ENCODE measurements around the gene C11orf52.
"Not testable (repeated sequence)": the region's sequence is repeated elsewhere in the genome, so short reads cannot be mapped to it uniquely, and the experiment has no call there.

C11orf52 gene

GRCh38 chr11:111930472-111930871 is 11.8 kb downstream of the C11orf52 start:
- Histone ChIP-seq H3K4me3 (ENCODE audit: low read depth, low read length) (no peak overlapping the region), H3K27me3 (ENCODE audit: control insufficient read depth, insufficient read depth, low read length) (no peaks in the 10 kb centered on the region), H3K9ac (ENCODE audit: low read depth, low read length) (no peak overlapping the region), H3K27ac (ENCODE audit: low read depth, low read length) (no peak overlapping the region), H3K36me3 (ENCODE audit: control insufficient read depth, insufficient read depth, low read length) (no peaks in the 10 kb centered on the region), H3K9me3 (ENCODE audit: control insufficient read depth, insufficient read depth, low read length) (no peaks in the 10 kb centered on the region), H3K4me1 (ENCODE audit: control insufficient read depth, insufficient read depth, low read length) (peaks cover 14% of the 10 kb centered on the region)

- Histone ChIP-seq H3K27ac (ENCODE audit: low read depth, low read length) (no peak overlapping the region), H3K4me1 (ENCODE audit: control insufficient read depth, insufficient read depth, low read length) (peaks cover 16% of the 10 kb centered on the region), H3K9ac (ENCODE audit: low read depth, low read length) (no peak overlapping the region), H3K9me3 (ENCODE audit: control insufficient read depth, insufficient read depth, low read length) (no peaks in the 10 kb centered on the region), H3K27me3 (ENCODE audit: control insufficient read depth, insufficient read depth, low read length) (no peaks in the 10 kb centered on the region), H3K36me3 (ENCODE audit: control insufficient read depth, insufficient read depth, low read length) (no peaks in the 10 kb centered on the region), H3K4me3 (ENCODE audit: low read depth, low read length) (no peak overlapping the region)
Observed at GRCh38 chr11:111932611-111932950, 13.9 kb downstream of the C11orf52 start.

GRCh38 chr11:111933176-111933575 is 14.5 kb downstream of the C11orf52 start:
- not testable (repeated sequence) for H3K9me3 ChIP-seq (ENCODE audit: control insufficient read depth, insufficient read depth, low read length)
- H3K4me1 ChIP-seq (ENCODE audit: control insufficient read depth, insufficient read depth, low read length): peaks cover 22% of the 10 kb centered on the region

GRCh38 chr11:111933872-111934271 is 15.2 kb downstream of the C11orf52 start:
- no peak overlapping the region for H3K27ac ChIP-seq (ENCODE audit: low read depth, low read length)
- no peaks in the 10 kb centered on the region for H3K36me3 ChIP-seq (ENCODE audit: control insufficient read depth, insufficient read depth, low read length)
- H3K27me3 ChIP-seq (ENCODE audit: control insufficient read depth, insufficient read depth, low read length): no peaks in the 10 kb centered on the region
- no peak overlapping the region for H3K4me3 ChIP-seq (ENCODE audit: low read depth, low read length)
- H3K9me3 ChIP-seq (ENCODE audit: control insufficient read depth, insufficient read depth, low read length): no peaks in the 10 kb centered on the region
- peaks cover 29% of the 10 kb centered on the region for H3K4me1 ChIP-seq (ENCODE audit: control insufficient read depth, insufficient read depth, low read length)
- no peak overlapping the region for H3K9ac ChIP-seq (ENCODE audit: low read depth, low read length)

More at GRCh38 chr11:111933176-111933575, 14.5 kb downstream of the C11orf52 start:
- H3K36me3 ChIP-seq (ENCODE audit: control insufficient read depth, insufficient read depth, low read length); H3K27me3 ChIP-seq (ENCODE audit: control insufficient read depth, insufficient read depth, low read length); H3K27ac ChIP-seq (ENCODE audit: low read depth, low read length); H3K4me3 ChIP-seq (ENCODE audit: low read depth, low read length); H3K9ac ChIP-seq (ENCODE audit: low read depth, low read length): not testable (repeated sequence)

GRCh38 chr11:111934306-111934705 is 15.6 kb downstream of the C11orf52 start:
- no peaks in the 10 kb centered on the region for H3K27me3 ChIP-seq (ENCODE audit: control insufficient read depth, insufficient read depth, low read length)
- H3K36me3 ChIP-seq (ENCODE audit: control insufficient read depth, insufficient read depth, low read length): no peaks in the 10 kb centered on the region
- no peak overlapping the region for H3K27ac ChIP-seq (ENCODE audit: low read depth, low read length)
- H3K4me3 ChIP-seq (ENCODE audit: low read depth, low read length): no peak overlapping the region
- H3K4me1 ChIP-seq (ENCODE audit: control insufficient read depth, insufficient read depth, low read length): peaks cover 32% of the 10 kb centered on the region
- no peaks in the 10 kb centered on the region for H3K9me3 ChIP-seq (ENCODE audit: control insufficient read depth, insufficient read depth, low read length)
- H3K9ac ChIP-seq (ENCODE audit: low read depth, low read length): no peak overlapping the region

- Histone ChIP-seq H3K9ac (ENCODE audit: low read depth, low read length) (no peak overlapping the region), H3K27ac (ENCODE audit: low read depth, low read length) (no peak overlapping the region), H3K4me1 (ENCODE audit: control insufficient read depth, insufficient read depth, low read length) (peaks cover 32% of the 10 kb centered on the region), H3K9me3 (ENCODE audit: control insufficient read depth, insufficient read depth, low read length) (no peaks in the 10 kb centered on the region), H3K4me3 (ENCODE audit: low read depth, low read length) (no peak overlapping the region), H3K27me3 (ENCODE audit: control insufficient read depth, insufficient read depth, low read length) (no peaks in the 10 kb centered on the region), H3K36me3 (ENCODE audit: control insufficient read depth, insufficient read depth, low read length) (no peaks in the 10 kb centered on the region)
Observed at GRCh38 chr11:111935317-111936039, 16.8 kb downstream of the C11orf52 start.

GRCh38 chr11:111936040-111936540 is 17.4 kb downstream of the C11orf52 start:
- H3K36me3 ChIP-seq (ENCODE audit: control insufficient read depth, insufficient read depth, low read length): no peaks in the 10 kb centered on the region
- H3K4me1 ChIP-seq (ENCODE audit: control insufficient read depth, insufficient read depth, low read length): peaks cover 32% of the 10 kb centered on the region
- no peaks in the 10 kb centered on the region for H3K27me3 ChIP-seq (ENCODE audit: control insufficient read depth, insufficient read depth, low read length)
- no peak overlapping the region for H3K9ac ChIP-seq (ENCODE audit: low read depth, low read length)
- H3K9me3 ChIP-seq (ENCODE audit: control insufficient read depth, insufficient read depth, low read length): no peaks in the 10 kb centered on the region
- H3K27ac ChIP-seq (ENCODE audit: low read depth, low read length): no peak overlapping the region
- peak overlapping the region; percentile 80 for H3K4me3 ChIP-seq (ENCODE audit: low read depth, low read length)

GRCh38 chr11:111937461-111937769 is 18.7 kb downstream of the C11orf52 start:
- Histone ChIP-seq H3K9me3 (ENCODE audit: control insufficient read depth, insufficient read depth, low read length) (no peaks in the 10 kb centered on the region), H3K27ac (ENCODE audit: low read depth, low read length) (peak overlapping the region; percentile 80), H3K9ac (ENCODE audit: low read depth, low read length) (peak overlapping the region; percentile 78), H3K4me1 (ENCODE audit: control insufficient read depth, insufficient read depth, low read length) (peaks cover 32% of the 10 kb centered on the region), H3K27me3 (ENCODE audit: control insufficient read depth, insufficient read depth, low read length) (no peaks in the 10 kb centered on the region), H3K36me3 (ENCODE audit: control insufficient read depth, insufficient read depth, low read length) (no peaks in the 10 kb centered on the region; the same call in 1 of the 2 replicates), H3K4me3 (ENCODE audit: low read depth, low read length) (peak overlapping the region; percentile 80)

- Histone ChIP-seq H3K4me1 (ENCODE audit: control insufficient read depth, insufficient read depth, low read length) (peaks cover 32% of the 10 kb centered on the region), H3K9ac (ENCODE audit: low read depth, low read length) (no peak overlapping the region), H3K36me3 (ENCODE audit: control insufficient read depth, insufficient read depth, low read length) (no peaks in the 10 kb centered on the region; the same call in 1 of the 2 replicates), H3K27me3 (ENCODE audit: control insufficient read depth, insufficient read depth, low read length) (no peaks in the 10 kb centered on the region), H3K27ac (ENCODE audit: low read depth, low read length) (peak overlapping the region; percentile 80), H3K9me3 (ENCODE audit: control insufficient read depth, insufficient read depth, low read length) (no peaks in the 10 kb centered on the region), H3K4me3 (ENCODE audit: low read depth, low read length) (peak overlapping the region; percentile 80)
Observed at GRCh38 chr11:111937844-111938243, 19.1 kb downstream of the C11orf52 start.

GRCh38 chr11:111938687-111939160 is 20.0 kb downstream of the C11orf52 start:
- no peak overlapping the region for H3K9ac ChIP-seq (ENCODE audit: low read depth, low read length)
- no peaks in the 10 kb centered on the region; the same call in 1 of the 2 replicates for H3K36me3 ChIP-seq (ENCODE audit: control insufficient read depth, insufficient read depth, low read length)
- H3K27me3 ChIP-seq (ENCODE audit: control insufficient read depth, insufficient read depth, low read length): no peaks in the 10 kb centered on the region
- H3K4me3 ChIP-seq (ENCODE audit: low read depth, low read length): 0 out of 2 replicates have a peak overlapping the region, but pooled peaks have one; percentile 8
- H3K4me1 ChIP-seq (ENCODE audit: control insufficient read depth, insufficient read depth, low read length): peaks cover 32% of the 10 kb centered on the region
- peak overlapping the region; percentile 4 for H3K27ac ChIP-seq (ENCODE audit: low read depth, low read length)
- no peaks in the 10 kb centered on the region for H3K9me3 ChIP-seq (ENCODE audit: control insufficient read depth, insufficient read depth, low read length)

GRCh38 chr11:111939836-111940604 is 21.3 kb downstream of the C11orf52 start:
- H3K27me3 ChIP-seq (ENCODE audit: control insufficient read depth, insufficient read depth, low read length): no peaks in the 10 kb centered on the region
- no peaks in the 10 kb centered on the region for H3K9me3 ChIP-seq (ENCODE audit: control insufficient read depth, insufficient read depth, low read length)
- H3K27ac ChIP-seq (ENCODE audit: low read depth, low read length): no peak overlapping the region
- H3K4me1 ChIP-seq (ENCODE audit: control insufficient read depth, insufficient read depth, low read length): peaks cover 37% of the 10 kb centered on the region
- no peak overlapping the region for H3K9ac ChIP-seq (ENCODE audit: low read depth, low read length)
- no peak overlapping the region for H3K4me3 ChIP-seq (ENCODE audit: low read depth, low read length)
- no peaks in the 10 kb centered on the region; the same call in 1 of the 2 replicates for H3K36me3 ChIP-seq (ENCODE audit: control insufficient read depth, insufficient read depth, low read length)
